GM19324 (cell line): ENCODE data around the gene JTB.
"Not testable (repeated sequence)": the region's sequence is repeated elsewhere in the genome, so short reads cannot be mapped to it uniquely, and the experiment has no call there.

ENCODE experiments used
- ATAC-seq: cut with Tn5 transposase; IDR thresholded peaks from one replicate; pipeline ENCODE4 v1.9.1; 2021; ENCODE audit warnings: mild to moderate bottlenecking, moderate library complexity; ENCODE audit not compliant: unreplicated experiment, low FRiP score

JTB gene

DNA sequence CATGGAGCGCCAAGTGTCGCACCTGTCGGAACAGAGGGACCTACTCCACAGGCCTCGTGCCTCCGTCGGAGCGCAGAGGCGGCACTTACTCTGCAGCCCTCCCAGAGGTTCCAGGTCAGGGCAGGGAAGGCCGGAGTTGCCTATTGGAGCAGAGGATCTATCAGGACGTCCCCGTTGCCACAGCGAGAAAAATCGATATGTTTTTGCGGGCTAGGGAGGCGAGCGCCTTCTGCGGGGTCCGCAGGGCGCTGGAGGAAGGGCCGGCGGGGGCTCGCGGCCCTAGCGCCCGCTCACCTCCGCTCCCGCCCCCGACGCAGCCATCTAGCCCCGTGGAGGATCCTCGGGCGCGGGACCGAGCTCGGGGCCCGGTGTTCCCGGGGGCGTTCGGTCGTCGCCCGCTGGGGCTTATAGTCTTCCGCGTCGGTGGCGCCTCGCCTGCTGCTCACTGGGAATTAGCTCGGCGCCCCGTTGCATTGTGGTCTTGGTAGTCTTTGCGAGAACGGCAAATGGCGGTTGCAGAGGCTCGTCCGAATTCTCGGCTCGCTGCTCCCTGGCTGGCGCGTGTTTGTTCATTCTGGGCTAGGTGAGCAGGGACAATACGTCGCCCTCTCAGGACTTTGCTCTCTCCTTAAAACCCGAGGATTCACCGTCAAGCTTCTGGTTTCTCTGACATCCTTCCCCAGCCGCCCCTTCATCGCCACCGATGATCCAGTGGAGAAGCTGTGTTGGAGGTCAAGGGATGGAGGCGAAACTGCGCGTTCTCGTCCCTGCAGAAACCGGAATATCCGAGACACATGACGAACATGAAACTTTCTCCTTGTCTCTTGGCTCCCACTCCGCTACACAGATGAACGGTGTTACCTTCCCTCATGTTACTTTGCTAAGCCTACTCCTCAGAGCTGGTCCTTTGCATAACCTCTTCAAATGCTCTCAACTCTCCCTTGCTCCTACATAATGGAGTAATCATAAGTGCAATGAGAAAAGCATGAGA lies at the start of gene JTB:
JTB (minus strand) TSS at position 425 of the 991 bp plus-strand sequence; CDS start at position 3, 422 bp downstream.
- ATAC-seq: peak; percentile 71

DNA sequence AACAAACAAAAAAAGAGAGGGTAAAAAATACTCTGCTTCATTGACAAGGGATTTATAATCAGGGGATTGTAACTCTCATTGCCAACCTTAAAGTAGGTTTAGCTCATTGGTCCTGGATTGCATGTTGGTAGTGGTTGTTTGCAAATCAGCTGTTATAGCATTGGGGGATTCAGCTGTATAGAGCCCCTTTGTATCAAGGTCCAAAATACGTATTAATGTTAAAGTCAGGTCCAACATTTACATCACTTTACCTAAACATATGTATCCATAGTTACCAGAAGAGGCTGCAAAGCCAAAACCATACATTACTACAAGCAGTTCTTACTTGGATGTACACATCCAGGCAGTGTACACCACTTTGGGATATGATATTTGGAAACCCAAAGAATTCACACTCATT lies 42.5 kb upstream of the JTB start:
- ATAC-seq: no peak

DNA sequence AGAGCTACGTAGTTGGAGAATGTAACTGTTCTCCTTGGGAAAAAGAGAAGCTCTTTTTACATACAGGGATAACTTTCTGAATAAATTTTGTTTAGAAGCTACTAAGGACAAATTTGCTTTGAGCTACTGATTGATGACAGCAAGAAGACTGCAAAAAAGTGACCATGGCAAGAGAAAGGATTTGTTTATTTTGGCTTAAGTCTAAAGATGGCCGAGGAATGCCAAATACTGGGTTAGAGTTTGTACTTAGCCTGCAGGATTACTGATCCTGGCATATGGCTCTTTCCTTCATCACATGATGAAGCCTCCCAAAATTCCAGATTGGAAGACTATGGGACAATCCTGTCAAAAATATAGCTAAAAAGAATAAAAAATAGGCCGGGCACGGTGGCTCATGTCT lies 41.8 kb upstream of the JTB start:
- no peak for ATAC-seq

DNA sequence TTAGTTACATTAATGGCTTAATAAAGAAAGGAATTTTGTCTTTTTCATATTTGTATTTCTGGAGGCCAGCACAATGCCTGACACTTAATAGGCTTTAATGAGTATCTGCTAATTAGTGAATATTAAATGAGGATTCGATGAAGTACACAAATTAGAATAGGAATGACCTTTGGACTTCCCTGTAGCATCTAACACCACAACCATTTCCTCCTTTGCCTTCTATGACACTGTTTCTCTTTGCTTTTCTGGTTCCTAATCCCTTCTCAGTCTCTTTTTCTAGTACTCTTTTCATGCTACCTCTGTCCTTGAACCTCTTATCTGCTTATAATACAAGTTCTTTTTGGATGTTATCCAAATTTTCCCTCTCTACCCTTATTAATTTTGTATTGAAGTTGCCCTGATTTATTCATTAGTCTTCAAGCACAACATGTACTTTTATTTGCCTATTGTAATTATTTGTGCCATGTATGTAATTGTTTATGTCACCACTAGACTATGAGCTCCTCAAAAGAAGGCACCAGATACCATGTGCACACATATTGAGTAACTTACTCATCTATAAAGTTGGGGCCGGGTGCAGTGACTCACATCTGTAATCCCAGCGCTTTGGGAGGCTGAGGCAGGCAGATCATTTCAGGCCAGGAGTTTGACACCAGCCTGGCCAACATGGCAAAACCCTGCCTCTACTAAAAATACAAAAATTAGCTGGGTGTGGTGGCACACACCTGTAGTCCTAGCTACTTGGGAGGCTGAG lies 36.9 kb upstream of the JTB start:
- no peak for ATAC-seq

DNA sequence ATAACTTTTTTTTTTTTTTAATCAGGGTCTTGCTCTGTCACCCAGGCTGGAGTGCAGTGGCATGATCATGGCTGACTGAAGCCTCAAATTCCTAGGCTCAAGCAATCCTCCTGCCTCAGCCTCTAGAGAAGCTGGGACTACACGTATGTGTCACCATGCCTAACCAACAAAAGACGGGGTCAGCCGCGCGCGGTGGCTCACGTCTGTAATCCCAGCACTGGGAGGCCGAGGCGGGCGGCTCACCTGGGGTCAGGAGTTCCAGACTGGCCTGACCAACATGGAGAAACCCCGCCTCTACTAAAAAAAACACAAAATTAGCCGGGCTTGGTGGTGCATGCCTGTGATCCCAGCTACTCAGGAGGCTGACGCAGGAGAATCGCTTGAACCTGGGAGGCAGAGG lies 35.1 kb upstream of the JTB start:
- not testable (repeated sequence) for ATAC-seq

DNA sequence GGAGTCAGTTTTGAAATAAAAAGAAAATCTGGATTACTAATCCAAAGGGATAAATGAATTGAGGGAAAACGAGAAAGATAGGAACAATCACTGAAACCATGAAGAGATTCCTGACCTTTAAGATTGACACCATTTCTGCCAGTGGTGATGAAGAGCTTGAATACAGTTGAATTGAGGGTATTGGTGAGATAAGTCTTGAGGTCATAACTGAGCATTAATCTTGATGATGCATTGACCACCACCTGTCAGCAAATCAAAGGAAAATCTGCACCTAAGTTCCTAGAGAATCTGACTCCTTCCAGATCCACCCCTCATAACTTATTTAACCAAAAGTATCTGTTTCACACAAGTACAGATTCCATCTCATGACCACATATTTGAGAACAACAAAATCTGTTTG lies 34.7 kb upstream of the JTB start:
- no peak for ATAC-seq

DNA sequence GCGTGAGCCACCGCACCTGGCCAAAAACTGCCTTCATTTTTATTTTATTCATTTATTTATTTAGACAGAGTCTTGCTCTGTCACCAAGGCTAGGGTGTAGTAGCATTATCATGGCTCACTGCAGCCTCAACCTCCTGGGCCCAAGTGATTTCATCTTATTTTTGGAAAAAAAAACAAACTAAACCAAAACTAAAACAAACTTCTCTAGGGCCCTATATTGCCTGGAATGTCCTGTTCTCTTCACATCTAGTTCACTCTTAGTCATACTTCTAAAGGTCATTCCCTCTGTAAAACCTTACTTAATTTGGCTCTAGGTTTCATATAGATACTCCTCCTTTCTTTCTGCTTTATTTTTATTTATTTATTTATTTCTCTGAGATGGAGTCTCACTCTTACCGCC lies 28.7 kb upstream of the JTB start:
- no peak for ATAC-seq

DNA sequence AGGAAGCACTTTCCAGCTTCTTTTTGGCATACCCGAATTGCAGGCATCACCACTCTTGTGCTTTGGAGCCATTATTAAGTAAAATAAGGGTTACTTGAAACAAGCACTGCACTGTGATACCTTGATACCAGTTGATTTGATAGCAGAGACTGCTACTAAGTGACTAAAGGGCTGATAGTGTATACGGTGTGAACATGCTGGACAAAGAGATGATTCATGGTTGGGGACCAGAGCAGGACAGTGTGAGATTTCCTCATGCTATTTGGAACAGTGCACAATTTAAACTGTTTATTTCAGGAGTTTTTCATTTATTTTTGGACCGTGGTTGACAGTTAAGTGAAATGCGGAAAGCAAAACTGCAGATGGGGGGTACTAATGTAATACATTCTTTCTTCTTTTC lies 22.9 kb upstream of the JTB start:
- no peak for ATAC-seq

DNA sequence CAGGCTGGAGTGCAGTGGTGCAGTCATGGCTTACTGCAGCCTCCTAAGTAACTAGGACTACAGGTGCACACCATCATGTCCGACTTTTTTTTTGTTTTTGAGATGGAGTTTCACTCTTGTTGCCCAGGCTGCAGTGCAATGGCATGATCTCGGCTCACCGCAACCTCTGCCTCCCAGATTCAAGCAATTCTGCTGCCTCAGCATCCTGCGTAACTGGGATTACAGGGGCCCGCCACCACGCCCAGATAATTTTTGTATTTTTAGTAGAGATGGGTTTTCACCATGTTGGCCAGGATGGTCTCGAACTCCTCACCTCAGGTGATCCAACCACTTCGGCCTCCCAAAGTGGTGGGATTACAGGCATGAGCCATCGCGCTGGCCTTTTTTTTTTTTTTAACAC lies 19.4 kb upstream of the JTB start:
- ATAC-seq: not testable (repeated sequence)

DNA sequence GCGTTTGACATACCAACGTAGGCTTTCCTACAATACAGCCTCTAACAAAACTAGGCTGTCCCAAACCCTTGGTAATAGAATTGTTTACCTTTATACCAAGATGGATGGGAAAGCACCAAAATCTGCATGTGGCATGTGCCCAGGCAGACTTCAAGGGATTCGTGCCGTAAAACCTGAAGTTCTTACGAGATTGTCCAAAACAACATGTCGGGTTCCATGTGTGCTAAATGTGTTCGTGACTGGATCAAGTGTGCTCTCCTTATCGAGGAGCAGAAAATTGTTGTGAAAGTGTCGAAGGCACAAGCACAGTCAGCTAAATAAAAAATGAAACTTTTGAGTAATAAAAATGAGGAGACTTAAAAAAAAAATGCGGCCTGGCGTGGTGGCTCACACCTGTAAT lies 18.2 kb upstream of the JTB start:
- ATAC-seq: no peak

DNA sequence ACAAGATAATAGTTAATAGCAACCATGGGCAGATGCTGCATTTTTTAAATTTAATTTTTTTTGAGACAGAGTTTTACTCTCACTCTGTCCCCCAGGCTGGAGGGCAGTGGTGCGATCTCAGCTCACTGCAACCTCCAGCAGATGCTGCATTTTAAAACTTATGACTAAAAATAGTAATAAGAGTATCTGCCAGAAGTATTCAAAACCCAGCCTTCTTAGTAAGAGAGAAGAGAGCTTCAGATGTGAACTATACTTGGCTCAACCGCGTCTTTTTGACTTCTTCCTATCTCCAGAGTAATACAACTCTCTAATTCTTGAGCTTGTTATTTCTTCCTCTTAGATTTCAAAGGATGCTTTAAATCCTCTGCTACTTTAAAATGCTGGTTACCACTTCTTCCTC lies 17.7 kb upstream of the JTB start:
- no peak for ATAC-seq

DNA sequence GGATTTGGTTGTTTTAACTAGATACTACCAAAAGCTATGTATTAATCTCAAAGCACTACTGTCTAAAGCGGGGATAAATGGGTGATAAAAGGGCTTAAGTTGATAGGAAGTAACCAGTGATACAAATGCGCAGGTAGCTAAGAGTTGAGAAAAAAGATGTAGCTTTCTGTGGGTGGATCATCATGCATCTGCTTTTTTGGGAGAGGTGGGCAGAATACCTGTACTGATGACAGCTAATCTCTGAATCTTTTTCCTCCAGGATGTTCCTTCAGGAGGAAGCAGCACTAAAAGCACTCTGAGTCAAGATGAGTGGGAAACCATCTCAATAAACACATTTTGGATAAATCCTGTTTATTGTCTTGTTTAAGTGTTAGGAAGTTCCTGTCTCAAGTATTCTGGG lies 14.3 kb upstream of the JTB start:
- ATAC-seq: no peak

DNA sequence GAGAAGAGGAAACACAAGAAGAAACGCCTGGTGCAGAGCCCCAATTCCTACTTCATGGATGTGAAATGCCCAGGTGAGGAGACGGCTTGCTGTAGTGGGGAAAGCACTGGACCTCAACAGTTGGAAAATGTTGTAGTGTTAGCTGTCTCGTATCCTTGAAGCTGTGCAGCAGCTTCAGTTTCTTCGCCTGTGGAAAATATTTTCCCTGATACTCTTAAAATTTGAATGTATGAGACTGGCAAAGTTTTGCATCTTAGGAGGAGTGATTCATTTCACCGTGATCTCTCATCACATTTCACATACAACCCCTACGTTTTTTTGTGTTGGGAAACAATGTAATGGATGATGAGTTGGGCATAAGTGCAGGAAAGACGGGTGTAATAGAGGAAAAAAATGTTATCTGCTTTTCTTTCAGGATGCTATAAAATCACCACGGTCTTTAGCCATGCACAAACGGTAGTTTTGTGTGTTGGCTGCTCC lies 13.7 kb upstream of the JTB start:
- ATAC-seq: no peak

DNA sequence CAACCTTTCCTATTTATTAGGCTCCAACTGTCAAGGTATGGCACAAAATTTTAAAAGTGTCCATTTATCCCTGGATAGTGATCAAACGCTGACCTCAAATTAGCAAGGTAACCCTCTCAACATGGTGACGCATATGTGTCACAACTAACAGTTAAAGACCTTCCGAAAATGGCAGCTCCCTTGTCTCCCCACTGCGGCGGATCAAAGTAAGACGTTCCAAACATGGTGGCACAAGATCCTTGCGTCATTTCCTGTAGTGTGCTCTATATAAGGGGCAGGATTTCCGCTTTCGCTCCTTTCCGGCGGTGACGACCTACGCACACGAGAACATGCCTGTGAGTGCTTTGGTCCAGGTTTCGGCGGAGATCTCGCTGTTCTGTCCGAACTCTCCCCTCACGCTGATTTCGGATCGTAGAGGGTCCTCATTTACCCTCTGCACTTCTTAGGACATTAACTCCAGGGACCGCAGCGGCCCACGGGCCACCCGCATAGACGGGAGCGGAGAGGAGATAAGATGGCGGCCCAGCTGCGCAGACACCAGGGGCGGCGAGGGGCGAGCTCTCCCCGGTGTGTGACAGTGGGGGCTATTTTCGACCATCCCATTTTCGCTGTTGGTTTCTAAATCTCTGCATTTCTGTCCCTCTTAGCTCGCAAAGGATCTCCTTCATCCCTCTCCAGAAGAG lies 13.1 kb upstream of the JTB start, which contains the start of gene RPS27:
RPS27 (plus strand) TSS at position 295 of the 683 bp plus-strand sequence; CDS start at position 330, 35 bp downstream.
- peak; percentile 88 for ATAC-seq

DNA sequence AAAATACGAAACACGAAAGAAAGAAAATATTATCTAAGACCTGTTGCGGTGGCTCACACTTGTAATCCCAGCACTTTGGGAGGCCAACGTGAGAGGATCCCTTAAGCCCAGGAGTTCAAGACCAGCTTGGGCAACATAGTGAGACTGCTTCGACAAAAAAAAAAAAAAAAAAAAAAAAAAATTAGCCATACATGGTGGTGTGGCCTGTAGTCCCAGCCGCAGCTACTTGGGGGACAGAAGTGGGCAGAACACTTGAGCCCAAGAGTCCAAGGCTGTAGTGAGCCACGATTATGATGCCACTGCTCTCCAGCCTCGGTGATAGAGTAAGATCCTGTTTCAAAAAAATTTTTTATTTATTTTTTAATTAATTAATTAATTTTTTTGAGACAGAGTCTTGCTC lies 10.1 kb upstream of the JTB start:
- ATAC-seq: no peak

DNA sequence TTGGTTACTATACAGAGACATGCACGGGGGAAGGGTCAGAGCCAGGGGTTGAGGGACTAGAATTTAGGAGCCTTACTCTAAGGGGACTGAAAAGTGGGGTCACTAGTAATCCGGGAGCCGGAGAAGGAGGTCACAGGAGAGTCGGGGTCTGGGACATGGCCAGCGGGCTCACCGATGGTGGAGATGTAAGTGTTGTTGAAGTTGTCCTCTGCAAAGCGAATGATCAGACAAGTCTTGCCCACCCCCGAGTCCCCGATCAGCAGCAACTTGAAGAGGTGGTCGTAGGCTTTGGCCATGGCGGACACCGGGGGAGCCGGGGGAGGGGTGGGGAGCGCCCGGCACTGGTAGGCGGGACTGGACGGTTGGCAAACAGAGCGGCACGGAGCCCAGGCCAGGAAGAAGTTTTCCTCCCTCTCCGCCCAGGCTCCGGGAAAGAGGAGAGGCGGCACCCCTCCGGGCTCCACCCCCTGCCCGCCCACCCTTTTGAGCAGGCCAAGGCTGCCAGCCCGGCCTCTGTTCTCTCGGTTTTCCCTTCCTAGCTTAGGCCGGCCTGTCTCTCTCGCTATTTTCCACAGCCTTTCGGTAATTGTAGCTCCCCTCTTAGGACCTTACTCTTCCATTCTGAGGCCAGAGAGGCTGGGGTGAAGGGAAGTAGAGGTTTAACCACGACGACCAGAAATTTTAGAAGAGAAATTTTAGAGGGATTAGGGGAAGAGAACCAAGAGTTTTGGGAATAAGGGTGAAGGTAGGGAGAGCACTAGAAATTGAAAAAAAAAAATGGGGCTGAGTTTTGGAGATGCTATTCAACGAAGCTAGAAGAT lies 8.7 kb upstream of the JTB start, which contains the start of gene RAB13:
RAB13 (minus strand) TSS at position 399 of the 821 bp plus-strand sequence; CDS start at position 296, 103 bp downstream.
- no peak for ATAC-seq

DNA sequence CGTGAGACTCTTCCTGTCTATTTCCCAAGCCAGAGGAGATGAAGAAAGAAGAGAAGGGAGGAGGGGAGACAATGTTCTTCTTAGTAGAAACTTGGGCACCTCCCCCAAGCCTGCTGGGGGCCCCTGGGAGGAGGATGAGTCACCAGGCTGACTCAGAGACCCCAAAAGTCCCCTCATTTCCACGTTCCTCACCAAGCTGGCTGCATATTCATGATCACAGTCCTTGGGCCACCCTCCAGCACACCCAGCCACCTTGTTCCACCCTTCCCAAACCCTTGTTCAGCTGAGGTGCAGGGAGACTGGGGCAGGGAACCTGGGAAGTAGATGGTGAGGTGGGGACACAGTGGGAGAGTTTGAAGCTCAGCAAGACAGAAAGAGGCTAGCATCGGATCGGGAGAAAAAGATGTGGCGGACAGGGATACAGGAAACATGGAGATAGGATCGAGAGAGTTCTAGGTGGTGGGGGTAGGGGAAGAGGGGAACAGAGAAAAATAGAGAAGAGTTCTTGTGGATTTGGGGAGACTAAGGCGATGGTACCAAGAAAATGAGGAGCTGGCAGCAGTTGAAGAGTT lies 8.0 kb upstream of the JTB start:
- ATAC-seq: no peak

DNA sequence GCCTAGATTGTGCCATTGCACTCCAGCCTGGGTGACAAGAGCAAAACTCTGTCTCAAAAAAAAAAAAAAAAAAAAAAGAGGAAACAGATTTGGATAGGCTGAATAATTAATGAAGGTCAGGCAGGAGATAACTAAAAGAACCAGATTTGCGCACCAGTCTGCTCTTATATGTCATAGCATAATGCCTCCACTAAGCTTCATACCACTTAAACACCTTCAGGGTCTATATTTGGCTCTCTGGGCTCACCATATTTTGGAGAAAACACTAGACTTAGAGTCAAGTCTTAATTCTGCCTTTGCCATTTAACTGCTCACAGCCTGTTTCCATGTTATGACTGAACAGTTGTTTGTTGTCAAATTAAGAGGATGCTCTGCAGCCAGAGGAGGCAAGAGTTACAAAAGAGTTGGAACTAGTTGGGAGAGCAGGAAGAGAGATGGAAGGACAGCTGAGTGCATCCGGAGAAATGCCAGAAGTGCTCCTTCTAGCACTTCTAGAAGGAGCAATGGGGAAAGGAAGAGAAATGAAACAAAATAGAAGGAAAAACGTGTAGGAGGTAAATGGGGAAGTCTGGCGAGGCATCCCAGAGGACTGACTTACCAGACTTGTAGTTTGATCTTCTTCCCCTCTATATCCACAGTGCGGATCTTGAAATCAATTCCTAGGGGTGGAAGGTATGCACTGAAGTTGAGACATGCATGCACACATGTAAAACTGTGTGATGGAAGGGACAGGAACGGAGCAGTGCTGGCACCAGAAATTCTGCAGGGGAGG lies 6.8 kb upstream of the JTB start:
- no peak for ATAC-seq

DNA sequence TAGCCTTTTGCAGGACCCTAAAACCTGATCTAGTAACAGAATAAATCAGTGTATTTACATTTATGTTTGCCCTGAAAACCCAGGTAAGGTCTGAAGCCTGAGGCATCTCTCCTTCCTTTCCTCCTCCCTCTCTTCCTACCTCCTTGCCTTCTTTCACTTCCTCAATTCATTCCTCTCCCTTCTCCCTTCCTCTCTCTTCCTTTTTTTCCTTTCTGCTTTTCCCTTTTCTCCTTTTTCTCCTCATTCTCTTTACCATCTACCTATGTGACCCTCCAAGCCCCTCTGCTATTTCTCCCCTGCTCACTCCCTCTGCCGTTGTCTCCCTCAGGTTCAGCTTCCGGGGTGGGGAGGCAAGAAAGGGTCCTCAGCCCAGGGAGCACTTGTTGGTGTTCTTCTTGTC lies 4.3 kb upstream of the JTB start:
- not testable (repeated sequence) for ATAC-seq
